OCI-LY1 (cell line): ENCODE measurements around the gene SLC39A8.

Experiments used
- EZH2 ChIP-seq: fragments of 200-600 bp; sonication (generic), shearing (Covaris generic); IDR thresholded peaks from 2 replicates; pipeline ENCODE4 v1.8.0; 2017; ENCODE audit warnings: borderline replicate concordance, mixed run types, mild to moderate bottlenecking, antibody characterized with exemption, low read length, moderate library complexity, mixed read lengths
- TF ChIP-seq, protein P1 (sequence below): fragments of 200-600 bp; sonication (generic), shearing (Covaris generic); IDR thresholded peaks from 2 replicates; pipeline ENCODE4 v1.5.1; 2017; ENCODE audit warnings: mild to moderate bottlenecking, antibody characterized with exemption, low read length, moderate library complexity, mixed read lengths

DNA sequence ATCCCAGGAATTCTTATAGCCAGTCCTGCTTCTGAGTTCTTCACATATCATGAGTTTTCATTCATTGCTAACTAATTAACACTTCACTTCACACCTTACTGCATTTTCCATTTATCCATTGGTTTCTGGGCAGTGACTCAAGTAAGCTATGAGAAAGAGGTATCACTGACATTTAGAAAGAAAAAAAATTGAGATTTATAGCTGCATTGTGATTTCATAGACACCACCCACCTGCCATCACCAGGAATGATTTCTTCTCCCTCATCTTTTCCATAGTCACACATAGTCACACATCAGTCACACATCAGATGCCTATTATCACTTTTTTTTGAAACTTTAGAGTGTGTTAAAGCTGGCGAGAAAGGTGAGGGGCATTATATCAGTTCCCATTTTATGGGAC, 121.8 kb downstream of the SLC39A8 start:
- TF ChIP-seq, protein P1, sequence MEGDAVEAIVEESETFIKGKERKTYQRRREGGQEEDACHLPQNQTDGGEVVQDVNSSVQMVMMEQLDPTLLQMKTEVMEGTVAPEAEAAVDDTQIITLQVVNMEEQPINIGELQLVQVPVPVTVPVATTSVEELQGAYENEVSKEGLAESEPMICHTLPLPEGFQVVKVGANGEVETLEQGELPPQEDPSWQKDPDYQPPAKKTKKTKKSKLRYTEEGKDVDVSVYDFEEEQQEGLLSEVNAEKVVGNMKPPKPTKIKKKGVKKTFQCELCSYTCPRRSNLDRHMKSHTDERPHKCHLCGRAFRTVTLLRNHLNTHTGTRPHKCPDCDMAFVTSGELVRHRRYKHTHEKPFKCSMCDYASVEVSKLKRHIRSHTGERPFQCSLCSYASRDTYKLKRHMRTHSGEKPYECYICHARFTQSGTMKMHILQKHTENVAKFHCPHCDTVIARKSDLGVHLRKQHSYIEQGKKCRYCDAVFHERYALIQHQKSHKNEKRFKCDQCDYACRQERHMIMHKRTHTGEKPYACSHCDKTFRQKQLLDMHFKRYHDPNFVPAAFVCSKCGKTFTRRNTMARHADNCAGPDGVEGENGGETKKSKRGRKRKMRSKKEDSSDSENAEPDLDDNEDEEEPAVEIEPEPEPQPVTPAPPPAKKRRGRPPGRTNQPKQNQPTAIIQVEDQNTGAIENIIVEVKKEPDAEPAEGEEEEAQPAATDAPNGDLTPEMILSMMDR = no peak
- no peak for TF ChIP-seq EZH2
